ENCODE results near the gene CMAS. TPM values are rescaled to one million over a fixed set of nuclear protein-coding genes. Genes with fewer than 3 reads are reported as not detected.

Gene CMAS
- total RNA-seq, 1 donor from 2014 or later = 13.7 TPM

- no peak for DNase-seq (ENCODE audit: low spot score in 2 of 2)
- TF ChIP-seq, protein P1, sequence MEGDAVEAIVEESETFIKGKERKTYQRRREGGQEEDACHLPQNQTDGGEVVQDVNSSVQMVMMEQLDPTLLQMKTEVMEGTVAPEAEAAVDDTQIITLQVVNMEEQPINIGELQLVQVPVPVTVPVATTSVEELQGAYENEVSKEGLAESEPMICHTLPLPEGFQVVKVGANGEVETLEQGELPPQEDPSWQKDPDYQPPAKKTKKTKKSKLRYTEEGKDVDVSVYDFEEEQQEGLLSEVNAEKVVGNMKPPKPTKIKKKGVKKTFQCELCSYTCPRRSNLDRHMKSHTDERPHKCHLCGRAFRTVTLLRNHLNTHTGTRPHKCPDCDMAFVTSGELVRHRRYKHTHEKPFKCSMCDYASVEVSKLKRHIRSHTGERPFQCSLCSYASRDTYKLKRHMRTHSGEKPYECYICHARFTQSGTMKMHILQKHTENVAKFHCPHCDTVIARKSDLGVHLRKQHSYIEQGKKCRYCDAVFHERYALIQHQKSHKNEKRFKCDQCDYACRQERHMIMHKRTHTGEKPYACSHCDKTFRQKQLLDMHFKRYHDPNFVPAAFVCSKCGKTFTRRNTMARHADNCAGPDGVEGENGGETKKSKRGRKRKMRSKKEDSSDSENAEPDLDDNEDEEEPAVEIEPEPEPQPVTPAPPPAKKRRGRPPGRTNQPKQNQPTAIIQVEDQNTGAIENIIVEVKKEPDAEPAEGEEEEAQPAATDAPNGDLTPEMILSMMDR (IDR thresholded peaks at IDR 0.05) = no peak
- no peaks in the 10 kb centered on the region for H3K36me3 ChIP-seq
- no peak overlapping the region for H3K4me3 ChIP-seq
- H3K27ac ChIP-seq = no peak overlapping the region
- H3K27me3 ChIP-seq = no peaks in the 10 kb centered on the region
- H3K9me3 ChIP-seq = no peaks in the 10 kb centered on the region
- no peaks in the 10 kb centered on the region for H3K4me1 ChIP-seq
- intact Hi-C loops (cut with DNase I) = no loop called here
Measured at GRCh38 chr12:22029991-22030390, 16.0 kb upstream of the CMAS start.

DNA sequence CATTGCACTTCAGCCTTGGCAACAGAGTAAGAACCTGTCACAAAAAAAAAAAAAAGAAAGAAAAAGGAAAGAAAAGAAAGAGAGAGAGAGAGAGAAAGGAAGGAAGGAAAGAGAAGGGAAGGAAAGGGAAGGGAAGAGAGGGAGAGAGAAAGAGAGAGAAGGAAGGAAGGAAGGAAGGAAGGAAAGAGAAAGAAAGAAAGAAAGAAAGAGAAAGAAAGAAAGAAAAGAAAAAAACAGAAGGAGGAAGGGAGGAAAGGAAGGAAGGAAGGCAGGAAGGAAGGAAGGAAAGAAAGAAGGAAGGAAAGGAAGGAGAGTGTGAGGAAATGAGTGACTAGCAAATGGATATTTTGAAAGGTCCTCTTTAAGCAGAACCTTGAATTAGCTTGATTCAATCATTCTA lies 13.3 kb upstream of the CMAS start:
- TF ChIP-seq, protein P1 (IDR thresholded peaks at IDR 0.05) = no peak
- no peaks in the 10 kb centered on the region for H3K4me1 ChIP-seq

GRCh38 chr12:22034709-22035506 lies 11.1 kb upstream of the CMAS start:
- no peak for DNase-seq (ENCODE audit: low spot score in 2 of 2)
- intact Hi-C loops (cut with DNase I) = no loop called here
- H3K4me1 ChIP-seq = no peaks in the 10 kb centered on the region
- no peaks in the 10 kb centered on the region for H3K27me3 ChIP-seq
- no peaks in the 10 kb centered on the region for H3K36me3 ChIP-seq
- peak overlapping the region; percentile 57 to 63 for H3K27ac ChIP-seq
- H3K9me3 ChIP-seq = no peaks in the 10 kb centered on the region
- no peak overlapping the region for H3K4me3 ChIP-seq
- TF ChIP-seq, protein P1 (IDR thresholded peaks at IDR 0.05) = no peak

More for the DNA sequence above, 13.3 kb upstream of the CMAS start:
- intact Hi-C loops (cut with DNase I) = no loop called here
- Histone ChIP-seq H3K4me3 (no peak overlapping the region), H3K36me3 (no peaks in the 10 kb centered on the region), H3K9me3 (no peaks in the 10 kb centered on the region), H3K27me3 (no peaks in the 10 kb centered on the region), H3K27ac (no peak overlapping the region)
- no peak for DNase-seq (ENCODE audit: low spot score in 2 of 2)

GRCh38 chr12:22037947-22038346 lies 8.1 kb upstream of the CMAS start:
- H3K4me3 ChIP-seq = no peak overlapping the region
- no peak overlapping the region for H3K27ac ChIP-seq
- no peaks in the 10 kb centered on the region for H3K4me1 ChIP-seq
- TF ChIP-seq, protein P1 (IDR thresholded peaks at IDR 0.05) = no peak
- H3K27me3 ChIP-seq = no peaks in the 10 kb centered on the region
- DNase-seq (ENCODE audit: low spot score in 2 of 2) = no peak
- no peaks in the 10 kb centered on the region for H3K36me3 ChIP-seq
- intact Hi-C loops (cut with DNase I) = no loop called here
- H3K9me3 ChIP-seq = no peaks in the 10 kb centered on the region

DNA sequence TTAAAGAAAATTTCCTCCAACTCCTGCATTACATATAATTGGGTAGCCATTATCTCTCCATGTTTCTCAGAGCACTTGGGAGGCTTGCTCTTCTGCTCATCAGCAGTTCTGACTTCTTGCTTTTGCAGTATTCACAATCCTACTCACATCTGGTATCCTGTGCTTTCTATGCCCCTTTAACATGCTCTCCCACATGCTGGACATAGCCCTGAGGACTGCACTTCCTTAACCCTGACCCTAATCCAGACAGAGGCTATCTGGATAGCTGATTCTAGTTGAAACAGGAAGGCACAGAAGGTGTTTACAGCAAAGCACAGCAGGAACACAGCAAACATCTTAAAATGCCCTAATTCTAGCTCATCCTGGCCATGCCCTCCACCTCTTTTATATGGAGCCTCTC lies 7.3 kb upstream of the CMAS start:
- TF ChIP-seq, protein P1 (IDR thresholded peaks at IDR 0.05) = no peak
- H3K4me3 ChIP-seq = no peak overlapping the region
- intact Hi-C loops (cut with DNase I) = no loop called here
- H3K36me3 ChIP-seq = no peaks in the 10 kb centered on the region
- H3K4me1 ChIP-seq = no peaks in the 10 kb centered on the region
- H3K27ac ChIP-seq = no peak overlapping the region
- no peaks in the 10 kb centered on the region for H3K27me3 ChIP-seq
- DNase-seq (ENCODE audit: low spot score in 2 of 2) = no peak
- H3K9me3 ChIP-seq = no peaks in the 10 kb centered on the region

Data from ascending aorta (tissue), 2 donors.